IMR-90 (cell line): ENCODE data around the gene ARHGEF12. TPM values are rescaled to one million over a fixed set of nuclear protein-coding genes. Genes with fewer than 3 reads are reported as not detected.

Source experiments
- ATAC-seq: fragments of 200-7000 bp; cut with Tn5 transposase; 2 replicates; pipeline ENCODE4 v1.9.1; 2020; ENCODE audit warnings: low read depth, mild to moderate bottlenecking, moderate library complexity
- BruUV-seq: library from RNA; stranded (reverse); fragments of 400-500 nt; replicated peaks from 2 replicates; lab custom pipeline; 2021; lab: Mats Ljungman, UMichigan
- CTCF ChIA-PET: fragments of 300-600 bp; formaldehyde crosslinking; extraction: SDS; loops from one replicate; lab custom pipeline; 2021; ENCODE audit warnings: antibody characterized with exemption; lab: Yijun Ruan, JAX
- POLR2A ChIA-PET: fragments of 300-600 bp; sonication (Branson Sonifier 250); formaldehyde crosslinking; loops from one replicate; lab custom pipeline; 2022; ENCODE audit warnings: antibody characterized with exemption; ENCODE audit not compliant: unreplicated experiment; lab: Charles Lee
- DNase-seq: peaks from one replicate; pipeline ENCODE4 v3.0.0; 2013
- H2AFZ ChIP-seq: replicated peaks from 2 replicates; pipeline ENCODE3; 2013; ENCODE audit warnings: low read length, mild to moderate bottlenecking; ENCODE audit not compliant: poor library complexity
- H2AK5ac ChIP-seq: 2 replicates; pipeline ENCODE4 v1.6.1; 2013; ENCODE audit warnings: low read depth, low read length, inconsistent platforms
- H2AK9ac ChIP-seq: replicated peaks from 2 replicates; pipeline ENCODE3; 2013; ENCODE audit warnings: mild to moderate bottlenecking, low read depth, low read length, moderate library complexity; ENCODE audit not compliant: poor library complexity
- H2BK120ac ChIP-seq: 2 replicates; pipeline ENCODE4 v1.6.1; 2013; ENCODE audit warnings: low read depth, low read length, inconsistent platforms
- H2BK15ac ChIP-seq: 3 replicates; pipeline ENCODE4 v1.6.1; 2013; ENCODE audit warnings: low read depth, low read length, inconsistent platforms
- H2BK20ac ChIP-seq: 2 replicates; pipeline ENCODE4 v1.6.1; 2013; ENCODE audit warnings: low read depth, mild to moderate bottlenecking, inconsistent platforms, low read length, moderate library complexity
- H2BK5ac ChIP-seq: 2 replicates; pipeline ENCODE4 v1.6.1; 2013; ENCODE audit warnings: mild to moderate bottlenecking, low read depth, low read length, inconsistent platforms; ENCODE audit not compliant: poor library complexity, severe bottlenecking
- H3K14ac ChIP-seq: replicated peaks from 2 replicates; pipeline ENCODE4 v1.6.1; 2013; ENCODE audit warnings: low read depth, low read length, inconsistent platforms
- H3K18ac ChIP-seq: 2 replicates; pipeline ENCODE4 v1.6.1; 2013; ENCODE audit warnings: low read depth, low read length, control low read depth
- H3K23ac ChIP-seq: 2 replicates; pipeline ENCODE4 v1.6.1; 2013; ENCODE audit warnings: low read depth, low read length, inconsistent platforms
- H3K27ac ChIP-seq: 2 replicates; pipeline ENCODE4 v1.5.1; 2013; ENCODE audit warnings: mild to moderate bottlenecking, control low read depth, low read length; ENCODE audit not compliant: insufficient read depth
- H3K27me3 ChIP-seq: 2 replicates; pipeline ENCODE4 v1.6.1; 2013; ENCODE audit warnings: low read length; ENCODE audit not compliant: control insufficient read depth, insufficient read depth
- H3K36me3 ChIP-seq: 2 replicates; pipeline ENCODE4 v1.6.1; 2013; ENCODE audit warnings: low read length, mixed read lengths; ENCODE audit not compliant: control insufficient read depth, insufficient read depth
- H3K4ac ChIP-seq: 2 replicates; pipeline ENCODE4 v1.6.1; 2013; ENCODE audit warnings: low read depth, low read length, inconsistent platforms
- H3K4me1 ChIP-seq: 2 replicates; pipeline ENCODE4 v1.6.1; 2013; ENCODE audit warnings: low read length, mixed read lengths; ENCODE audit not compliant: control insufficient read depth, insufficient read depth
- H3K4me2 ChIP-seq: 2 replicates; pipeline ENCODE4 v1.6.1; 2013; ENCODE audit warnings: low read depth, mild to moderate bottlenecking, control low read depth, low read length, moderate library complexity
- H3K4me3 ChIP-seq: 2 replicates; pipeline ENCODE4 v1.5.1; 2013; ENCODE audit warnings: low read depth, mild to moderate bottlenecking, control low read depth, low read length, moderate library complexity; ENCODE audit not compliant: insufficient read depth
- H3K56ac ChIP-seq: 2 replicates; pipeline ENCODE4 v1.6.1; 2013; ENCODE audit warnings: low read length, inconsistent platforms; ENCODE audit not compliant: insufficient read depth; ENCODE audit errors: extremely low read depth
- H3K79me1 ChIP-seq, 2 experiments: 2 replicates each; pipeline ENCODE4 v1.6.1; 2013; ENCODE audit warnings: low read length in 2 of 2, inconsistent platforms in 1 of 2, low read depth in 1 of 2
- H3K9ac ChIP-seq: 2 replicates; pipeline ENCODE4 v1.6.1; 2013; ENCODE audit warnings: low read depth, low read length, control low read depth
- H3K9me1 ChIP-seq: 2 replicates; pipeline ENCODE4 v1.6.1; 2013; ENCODE audit warnings: low read length, inconsistent platforms; ENCODE audit not compliant: insufficient read depth
- H3K9me3 ChIP-seq: 2 replicates; pipeline ENCODE4 v1.6.1; 2013; ENCODE audit warnings: low read length; ENCODE audit not compliant: control insufficient read depth, insufficient read depth
- H4K20me1 ChIP-seq: 2 replicates; pipeline ENCODE4 v1.6.1; 2013; ENCODE audit warnings: low read length, inconsistent platforms; ENCODE audit not compliant: insufficient read depth
- H4K5ac ChIP-seq: 2 replicates; pipeline ENCODE4 v1.6.1; 2013; ENCODE audit warnings: mild to moderate bottlenecking, low read depth, low read length, control low read depth
- H4K8ac ChIP-seq, 2 experiments: 2 replicates each; pipeline ENCODE4 v1.6.1; 2013; ENCODE audit warnings: low read depth in 2 of 2, low read length in 2 of 2, control low read depth in 1 of 2, inconsistent platforms in 1 of 2
- H4K91ac ChIP-seq: 2 replicates; pipeline ENCODE4 v1.6.1; 2013; ENCODE audit warnings: low read depth, low read length, inconsistent platforms; ENCODE audit not compliant: insufficient read depth
- CEBPB ChIP-seq: IDR thresholded peaks from 2 replicates; pipeline ENCODE4 v1.6.1; 2012; ENCODE audit warnings: low read depth, low read length, improper control_type of control experiment
- FOS ChIP-seq: fragments of 150-350 bp; IDR thresholded peaks from 2 replicates; pipeline ENCODE4 v1.6.1; 2016; ENCODE audit warnings: low read depth, low read length
- NFE2L2 ChIP-seq: fragments of 150-350 bp; IDR thresholded peaks from 2 replicates; pipeline ENCODE4 v1.6.1; 2016; ENCODE audit warnings: low read depth, mild to moderate bottlenecking, low read length
- RFX5 ChIP-seq: IDR thresholded peaks from 2 replicates; pipeline ENCODE4 v1.8.0; 2012; ENCODE audit warnings: low read depth, mild to moderate bottlenecking, low read length, moderate library complexity
- WGBS, 2 experiments: methylation state at CpG; one replicate each; pipeline versions ENCODE4 v1.1.5 to v1.1.7; 2013; ENCODE audit warnings: missing lambda C conversion rate in 2 of 2; ENCODE audit not compliant: insufficient read length in 1 of 2; ENCODE audit errors: extremely low coverage in 2 of 2; 5-methylcytosine and 5-hydroxymethylcytosine counted together
- dilution Hi-C: fragments of 300-500 bp; cut with HindIII; formaldehyde crosslinking; loops from one replicate; pipeline ENCODE4 v1.14.3; 2018; ENCODE audit warnings: low sequenced_read_pairs; ENCODE audit not compliant: unreplicated experiment
- in situ Hi-C: fragments of 300-500 bp; cut with MboI; formaldehyde crosslinking; loops from 3 replicates; pipeline ENCODE4 v1.14.3; 2019; ENCODE audit warnings: low sequenced_read_pairs, inconsistent platforms, mixed read lengths
- intact Hi-C: fragments of 100-400 bp; cut with micrococcal nuclease; formaldehyde crosslinking; loops from 2 replicates; pipeline ENCODE4 v1.10.0; 2022
- polyA plus RNA-seq, 3 experiments: library from polyadenylated mRNA; depleted of rRNA; stranded (reverse); fragments of >200 nt; gene quantifications; 2 replicates each; pipeline ENCODE4 v1.2.3, GENCODE V29; 2012; ENCODE audit warnings: low replicate concordance in 1 of 3
- total RNA-seq: library from RNA; depleted of rRNA; stranded (reverse); fragments of >200 nt; gene quantifications from 2 replicates; pipeline ENCODE4 v1.2.3, GENCODE V29; 2012

The ARHGEF12 gene
- total and polyA plus RNA-seq, 2 of the 4 experiments (the other 2 are of a cell fraction) = 25.5 to 115 TPM

- TF ChIP-seq RFX5 (no peak), FOS (no peak)
These were observed 196.0 kb downstream of the ARHGEF12 start (continued) for GRCh38 chr11:120532082-120532831.

GRCh38 chr11:120532832-120533196 is 196.6 kb downstream of the ARHGEF12 start:
- peak overlapping the region; percentile 25; the same call in 1 of the 2 replicates for H3K9ac ChIP-seq
- H3K36me3 ChIP-seq = no peaks in the 10 kb centered on the region
- H3K56ac ChIP-seq = no peak overlapping the region
- H2AK5ac ChIP-seq = 0 out of 2 replicates have a peak overlapping the region, but pooled peaks have one; percentile 0
- dilution Hi-C loops (no loop called here), intact Hi-C loops (no loop called here), in situ Hi-C loops (no loop called here)
- H3K79me1 ChIP-seq = no peaks in the 10 kb centered on the region
- no peak overlapping the region for H3K14ac ChIP-seq
- TF ChIP-seq NFE2L2 = no peak
- peak; percentile 93 for TF ChIP-seq CEBPB
- 34% methylated on average over 3 of the region's 5 CpGs; no CpG with 5 or more reads in 1 of the 2 experiments for WGBS, 2 experiments
- peak overlapping the region; percentile 71 for H2BK20ac ChIP-seq
- ATAC-seq (peak; percentile 67), DNase-seq (peak; percentile 47)
- no peaks in the 10 kb centered on the region for H4K20me1 ChIP-seq
- BruUV-seq = no TSS peak
- peak overlapping the region; percentile 62 for H2BK120ac ChIP-seq
- peak overlapping the region; percentile 44 for H3K4me2 ChIP-seq
- peak overlapping the region; percentile 42; the same call in 1 of the 2 replicates for H3K27ac ChIP-seq
- H3K4ac ChIP-seq = peak overlapping the region; percentile 42
- H3K4me3 ChIP-seq = no peak overlapping the region
- ChIA-PET POLR2A (no interaction called here), CTCF (interaction anchor here (0.6 to 1.1 kb wide), 2 partner anchors 21 to 1438 kb away, joined by 3 to 4 read pairs; partner anchors contain the start of gene GRIK4)
- no peak overlapping the region; the same call in 2 of the 3 replicates for H2BK15ac ChIP-seq
- peak overlapping the region in 1 of 2 experiments; percentile 60; a peak in 2 of 4 replicates for H4K8ac ChIP-seq
- no peak overlapping the region for H2BK5ac ChIP-seq
- H2AK9ac ChIP-seq = peak overlapping the region; percentile 39
- H2AFZ ChIP-seq = peak overlapping the region; percentile 83
- peaks cover 4% of the 10 kb centered on the region; the same call in 1 of the 2 replicates for H3K9me1 ChIP-seq
- H3K9me3 ChIP-seq = no peaks in the 10 kb centered on the region
- no peak overlapping the region for H3K18ac ChIP-seq
- peaks cover 6% of the 10 kb centered on the region for H3K4me1 ChIP-seq
- H4K5ac ChIP-seq = no peak overlapping the region
- peak overlapping the region; percentile 26; the same call in 1 of the 2 replicates for H3K23ac ChIP-seq
- peak overlapping the region; percentile 81 for H4K91ac ChIP-seq
- H3K27me3 ChIP-seq = no peaks in the 10 kb centered on the region
